SU-DHL-6 (cell line): ENCODE measurements around the gene MEX3A.

Experiments used
- CTCF ChIP-seq: fragments of 200-600 bp; sonication (generic); IDR thresholded peaks from one replicate; pipeline ENCODE4 v1.5.1; 2017; ENCODE audit warnings: antibody characterized with exemption, mild to moderate bottlenecking, low read length, moderate library complexity; ENCODE audit not compliant: insufficient read depth, poor library complexity, severe bottlenecking
- EZH2phosphoT487 ChIP-seq: fragments of 200-600 bp; sonication (generic), shearing (Covaris generic); conservative IDR thresholded peaks from 2 replicates; pipeline ENCODE4 v1.6.1; 2018; ENCODE audit warnings: mild to moderate bottlenecking, antibody characterized with exemption, low read length, moderate library complexity, mixed read lengths

- TF ChIP-seq CTCF (no peak), EZH2phosphoT487 (no peak)
These were observed 3.5 kb downstream of the MEX3A start for GRCh38 chr1:156078728-156079127.
